Measurements from ENCODE around the gene NCOA3. TPM values are rescaled to one million over a fixed set of nuclear protein-coding genes. Genes with fewer than 3 reads are reported as not detected.

The NCOA3 gene
- total and polyA plus RNA-seq, 2 of the 8 experiments (the other 6 are each of a cell fraction or from before 2014, with no cell fraction given), result 7.9 to 24.7 TPM

DNA sequence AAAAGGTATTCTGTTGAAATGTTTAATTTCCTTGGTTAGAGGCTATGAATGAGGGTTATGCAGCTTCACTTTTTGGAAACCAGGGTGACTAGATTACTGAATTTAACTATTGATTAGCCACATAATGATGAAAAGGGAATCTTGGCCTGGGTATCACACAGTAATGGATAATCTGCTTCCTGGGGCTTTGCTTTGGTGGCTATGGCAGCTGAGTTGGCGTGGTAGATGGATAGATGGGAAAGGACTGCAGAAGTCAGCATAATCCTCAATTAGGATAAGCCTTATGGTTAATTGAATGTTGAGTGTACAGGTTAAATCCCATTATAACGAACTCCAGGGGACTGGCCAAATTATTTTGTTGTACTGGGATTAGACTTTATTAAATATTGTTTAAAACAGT is 5.2 kb downstream of the NCOA3 start:
- Histone ChIP-seq H3K79me1 (ENCODE audit: low read depth, low read length) (peaks cover 2% of the 10 kb centered on the region; the same call in 1 of the 2 replicates), H3K56ac (replicated peaks; ENCODE audit: insufficient read length, low read depth, low read length) (no peak overlapping the region), H3K23me2 (ENCODE audit: low read depth, low read length) (no peaks in the 10 kb centered on the region; the same call in 1 of the 2 replicates), H3K27me3 (replicated peaks in 1 of 4; ENCODE audit: control insufficient read depth in 3 of 4, extremely low read depth in 1 of 4, insufficient read depth in 3 of 4, low read length in 3 of 4) (no peaks in the 10 kb centered on the region), H4K8ac (ENCODE audit: extremely low read depth, insufficient read depth, low read length) (no peak overlapping the region), H3K23ac (ENCODE audit: insufficient read length) (no peak overlapping the region), H3K27ac (ENCODE audit: low read depth, low read length) (no peak overlapping the region), H3K18ac (ENCODE audit: extremely low read depth, low read length) (no peak overlapping the region), H3K4me2 (ENCODE audit: insufficient read depth in 1 of 2, low read depth in 2 of 2, low read length in 2 of 2) (no peak overlapping the region), H3K79me2 (ENCODE audit: control insufficient read depth in 1 of 2, insufficient read depth in 2 of 2, low read length in 2 of 2) (peaks cover 14 to 92% of the 10 kb centered on the region in 2 experiments), H4K91ac (replicated peaks; ENCODE audit: insufficient read length, low read length) (no peak overlapping the region), H3K4ac (replicated peaks; ENCODE audit: insufficient read length, low read depth, low read length) (no peak overlapping the region), H4K20me1 (replicated peaks in 1 of 2; ENCODE audit: control insufficient read depth in 1 of 2, insufficient read depth in 2 of 2, low read length in 2 of 2) (peaks cover 0 to 2% of the 10 kb centered on the region in 2 experiments), H3K4me3 (ENCODE audit: extremely low read depth in 1 of 4, insufficient read depth in 2 of 4, low read depth in 3 of 4, low read length in 4 of 4) (no peak overlapping the region), H2BK15ac (ENCODE audit: low read length) (no peak overlapping the region), H2BK120ac (replicated peaks; ENCODE audit: low read depth, low read length) (no peak overlapping the region), H4K5ac (ENCODE audit: insufficient read length, low read depth, low read length) (no peak overlapping the region), H2BK5ac (ENCODE audit: low read depth, low read length) (no peak overlapping the region), H3K4me1 (replicated peaks in 1 of 4; ENCODE audit: control insufficient read depth in 3 of 4, insufficient read depth in 4 of 4, low read length in 3 of 4) (peaks cover 0 to 7% (median 0%) of the 10 kb centered on the region in 4 experiments; a peak in 2 of 7 replicates), H3K14ac (ENCODE audit: insufficient read length) (no peak overlapping the region), H3K9ac (replicated peaks in 1 of 4; ENCODE audit: extremely low read depth in 1 of 4, low read depth in 3 of 4, low read length in 3 of 4) (no peak overlapping the region), H3K9me3 (ENCODE audit: insufficient read depth in 2 of 2, low read depth in 1 of 2, low read length in 1 of 2) (no peaks in the 10 kb centered on the region), H3K36me3 (ENCODE audit: control insufficient read depth in 2 of 4, insufficient read depth in 4 of 4, low read length in 3 of 4) (peaks cover 0 to 3% (median 0%) of the 10 kb centered on the region in 4 experiments; a peak in 1 of 8 replicates), H2BK12ac (ENCODE audit: low read depth, low read length) (no peak overlapping the region), H2AK5ac (ENCODE audit: low read depth, low read length) (no peak overlapping the region), H2AFZ (ENCODE audit: low read length) (no peak overlapping the region), H2BK20ac (ENCODE audit: low read length) (no peak overlapping the region)
- CTCF ChIA-PET (ENCODE audit: partially characterized antibody), result interaction anchor here (0.8 to 1.4 kb wide), 3 partner anchors 14 to 234 kb away, joined by 3 read pairs; no protein-coding TSS in a partner anchor
- 67% methylated on average over 2 of the region's 2 CpGs; no CpG with 5 or more reads in 1 of the 2 experiments for WGBS, 2 experiments (ENCODE audit: extremely low coverage in 1 of 2, insufficient coverage in 1 of 2, insufficient read length in 1 of 2, insufficient replicate concordance in 2 of 2, low coverage in 1 of 2, low lambda C conversion rate in 2 of 2, missing lambda C conversion rate in 1 of 2)
- DNase-seq (ENCODE audit: low read depth in 1 of 2, low spot score in 2 of 2) (no peak), FAIRE-seq (no peak)
- POLR2A ChIA-PET (ENCODE audit: partially characterized antibody), result interaction anchor here (0.6 kb wide), 1 partner anchor 445 kb away, joined by 3 read pairs; no protein-coding TSS in a partner anchor
- no peak for TF ChIP-seq EGR1 (IDR thresholded peaks at IDR 0.05; ENCODE audit: borderline replicate concordance, low read depth, low read length)
- no peak for TF ChIP-seq POU5F1 (IDR thresholded peaks at IDR 0.05; ENCODE audit: low read depth, low read length)
- TF ChIP-seq FOSL1 (IDR thresholded peaks at IDR 0.05; ENCODE audit: insufficient read depth, low read depth, low read length), result no peak
- no peak for TF ChIP-seq SAP30 (IDR thresholded peaks at IDR 0.05; ENCODE audit: insufficient read depth, insufficient replicate concordance, low read length)
- no peak for TF ChIP-seq TCF12 (IDR thresholded peaks at IDR 0.05; ENCODE audit: low read depth, low read length)
- TF ChIP-seq SRF (IDR thresholded peaks at IDR 0.05; ENCODE audit: low read depth, low read length), result no peak
- TF ChIP-seq NRF1 (IDR thresholded peaks at IDR 0.05; ENCODE audit: low read depth, low read length), result no peak
- TF ChIP-seq CREB1 (IDR thresholded peaks at IDR 0.05), result no peak
- no peak for TF ChIP-seq CBX5 (IDR thresholded peaks at IDR 0.05; ENCODE audit: low read depth, low read length)
- no peak for TF ChIP-seq EZH2 (IDR thresholded peaks at IDR 0.05; ENCODE audit: low read depth, low read length, severe bottlenecking)
- TF ChIP-seq BACH1 (IDR thresholded peaks at IDR 0.05; ENCODE audit: low read length), result no peak
- no peak for TF ChIP-seq RAD21 (IDR thresholded peaks at IDR 0.05 in 1 of 2, conservative IDR thresholded peaks at IDR 0.05 in 1 of 2; ENCODE audit: low read depth in 2 of 2, low read length in 2 of 2)
- TF ChIP-seq SUZ12 (IDR thresholded peaks at IDR 0.05; ENCODE audit: low read length), result no peak
- no peak for TF ChIP-seq HDAC2 (IDR thresholded peaks at IDR 0.05; ENCODE audit: borderline replicate concordance in 1 of 2, low read depth in 2 of 2, low read length in 2 of 2)
